Measurements from ENCODE around the gene SMAD5.
A peak's percentile ranks its signal among the peaks of the same experiment; 100 is the strongest.

Gene SMAD5

DNA sequence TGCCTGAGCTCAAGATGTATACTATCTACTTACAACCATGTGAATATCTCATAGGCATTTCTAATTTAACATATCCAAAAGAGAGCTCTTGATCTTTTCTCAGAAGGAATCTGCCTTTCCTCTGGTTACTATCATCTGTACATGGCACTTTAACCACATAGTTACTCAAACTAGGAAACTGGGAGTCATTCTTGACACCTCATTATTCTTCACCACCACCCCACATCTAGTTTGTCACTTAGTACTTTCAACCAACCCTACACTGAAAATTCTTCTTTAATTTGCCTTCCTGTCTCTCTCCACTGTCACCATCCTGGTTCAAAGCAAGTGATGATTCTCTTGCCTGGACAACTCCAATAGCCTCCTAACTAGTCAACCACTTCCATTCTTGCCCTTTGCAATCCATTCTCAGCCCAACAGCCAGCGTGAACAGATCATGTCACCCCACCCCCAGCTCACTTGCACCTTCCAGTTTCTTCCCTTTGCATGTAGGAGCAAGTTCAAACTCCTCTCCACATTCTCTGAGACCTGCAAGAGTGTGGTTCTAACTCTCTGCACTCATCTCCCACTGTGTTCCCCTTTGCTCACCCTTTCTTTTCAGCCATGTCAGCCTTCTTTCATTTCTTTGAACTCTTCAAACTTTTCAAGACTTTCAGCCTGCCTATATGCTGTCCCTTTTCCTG is 17.3 kb upstream of the SMAD5 start:
- no peak for DNase-seq

- no peak for DNase-seq
Measured at GRCh38 chr5:136120529-136120928, 12.1 kb upstream of the SMAD5 start.

- DNase-seq = no peak
Measured at GRCh38 chr5:136123236-136123768, 9.3 kb upstream of the SMAD5 start.

DNA sequence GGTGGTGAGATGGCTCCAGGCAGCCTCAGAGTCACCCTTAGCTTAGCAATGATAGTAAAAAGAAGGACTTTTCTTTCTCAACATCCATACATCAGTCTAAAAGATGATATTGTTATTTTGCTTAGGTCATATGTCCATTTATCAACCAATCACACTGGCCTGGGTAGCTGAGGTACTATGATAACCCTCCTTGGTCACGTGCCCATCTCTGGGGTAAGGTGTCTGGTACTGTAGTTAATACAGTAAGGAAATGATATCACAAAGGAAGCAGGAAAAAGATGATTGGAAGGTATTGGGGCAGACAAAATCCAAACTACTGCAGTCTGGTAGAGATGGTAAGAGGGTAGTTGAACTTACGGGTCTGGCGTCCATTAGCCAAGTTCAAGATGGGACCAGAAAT is 5.1 kb upstream of the SMAD5 start:
- no peak for DNase-seq

- no peak for DNase-seq
Measured at GRCh38 chr5:136128481-136128880, 4.2 kb upstream of the SMAD5 start.

DNA sequence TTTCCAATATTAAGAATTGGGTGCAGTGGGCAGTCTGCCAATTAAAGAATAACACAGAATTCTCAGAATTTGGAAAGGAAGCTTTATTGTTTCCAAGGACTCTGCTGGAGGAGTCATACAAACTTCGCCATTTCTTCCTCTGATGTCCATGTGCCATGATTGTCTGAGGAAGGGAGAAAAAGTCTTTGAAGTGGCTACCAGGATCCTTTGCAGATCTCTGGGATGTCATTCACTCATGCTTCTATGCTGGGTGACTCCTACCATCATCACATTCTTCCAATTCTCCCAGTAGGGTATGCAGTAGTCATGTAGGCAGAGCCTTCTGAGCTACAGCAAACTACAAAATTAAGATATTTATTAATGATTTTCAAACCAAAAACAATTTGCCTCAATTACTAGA is 3.2 kb upstream of the SMAD5 start:
- DNase-seq = no peak

- DNase-seq = no peak
Measured at GRCh38 chr5:136130581-136130980, 2.1 kb upstream of the SMAD5 start.

- DNase-seq = no peak
Measured at GRCh38 chr5:136132087-136132486, 558 bp upstream of the SMAD5 start.

GRCh38 chr5:136133222-136133921 is 727 bp downstream of the SMAD5 start:
- DNase-seq = peak; percentile 22

DNA sequence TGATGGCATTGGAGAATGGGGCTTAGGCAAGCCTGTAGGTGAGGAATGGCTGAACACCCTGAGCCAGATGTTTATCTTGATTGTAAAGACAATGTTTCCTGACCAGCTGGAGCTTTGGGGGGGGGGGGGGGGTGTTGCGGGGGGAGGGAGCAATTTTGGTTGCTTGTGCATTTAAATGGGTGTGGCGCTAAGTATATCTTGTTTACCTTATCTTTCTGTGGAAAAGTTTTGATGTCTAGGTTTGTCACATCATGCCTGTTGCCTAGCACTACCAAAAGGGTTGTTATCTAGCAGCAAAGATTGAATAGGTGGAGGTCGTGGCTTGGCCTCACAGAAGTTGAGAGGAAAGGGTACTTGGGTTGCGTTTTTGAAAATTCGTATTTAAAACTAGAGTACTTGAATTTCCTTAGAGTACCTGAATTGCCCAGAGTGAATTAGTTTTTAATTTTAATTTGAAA is 1.3 kb downstream of the SMAD5 start:
- DNase-seq = no peak

- DNase-seq = no peak
Measured at GRCh38 chr5:136134653-136135052, 2.0 kb downstream of the SMAD5 start.

- DNase-seq = no peak
Measured at GRCh38 chr5:136135536-136135935, 2.9 kb downstream of the SMAD5 start.

DNA sequence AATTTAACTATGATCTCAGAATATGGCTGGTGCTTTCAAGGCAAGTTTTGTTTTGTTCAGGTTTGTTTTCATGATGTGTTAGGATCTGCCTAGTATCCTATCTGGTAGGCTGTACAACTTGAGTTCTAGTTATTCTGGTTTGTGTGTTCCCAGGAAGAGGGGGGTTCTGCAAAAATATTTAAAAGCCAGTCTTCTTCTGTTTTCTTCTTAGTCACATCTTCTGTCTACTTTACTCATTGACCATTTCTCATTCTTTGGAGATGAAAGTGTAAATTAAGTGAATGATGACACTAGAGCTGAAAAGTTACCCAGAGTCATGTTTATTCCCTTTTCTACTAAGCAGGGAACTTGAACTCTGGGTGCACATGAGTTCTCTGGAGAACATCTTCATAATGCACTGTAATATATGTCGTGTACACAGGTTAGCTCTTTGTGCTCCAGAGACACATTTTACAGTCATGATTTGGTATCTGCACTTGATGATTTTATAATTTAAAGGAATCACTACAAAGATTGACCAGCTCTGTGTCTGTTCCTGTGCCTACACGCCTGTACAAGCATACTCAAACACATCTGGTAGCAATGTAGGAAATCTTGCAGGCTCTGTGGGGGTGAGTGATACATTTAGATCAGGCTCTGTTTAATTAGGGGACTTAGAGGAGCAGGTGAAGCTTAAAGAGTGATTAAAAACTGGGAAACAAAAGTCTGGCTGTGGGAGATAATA is 5.0 kb downstream of the SMAD5 start:
- DNase-seq = no peak

DNA sequence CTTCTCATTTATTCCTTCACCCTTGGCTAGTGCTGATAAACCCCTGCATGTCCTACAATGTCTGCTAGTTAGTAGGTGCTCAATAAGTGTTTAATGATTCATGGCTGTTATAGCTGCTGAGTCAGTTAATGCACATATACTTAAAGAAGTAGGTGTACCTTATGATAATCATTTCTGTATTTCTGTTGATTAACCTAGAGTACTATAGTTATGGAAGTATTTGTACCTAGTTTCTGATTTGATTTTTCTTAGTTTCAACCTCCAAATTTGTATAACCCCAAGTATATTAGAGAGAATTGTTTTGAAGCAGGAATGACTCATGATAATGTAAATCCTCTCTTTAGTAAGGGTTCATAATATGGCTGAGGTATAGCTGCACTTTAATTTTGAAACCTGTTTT is 8.9 kb downstream of the SMAD5 start:
- no peak for DNase-seq

DNA sequence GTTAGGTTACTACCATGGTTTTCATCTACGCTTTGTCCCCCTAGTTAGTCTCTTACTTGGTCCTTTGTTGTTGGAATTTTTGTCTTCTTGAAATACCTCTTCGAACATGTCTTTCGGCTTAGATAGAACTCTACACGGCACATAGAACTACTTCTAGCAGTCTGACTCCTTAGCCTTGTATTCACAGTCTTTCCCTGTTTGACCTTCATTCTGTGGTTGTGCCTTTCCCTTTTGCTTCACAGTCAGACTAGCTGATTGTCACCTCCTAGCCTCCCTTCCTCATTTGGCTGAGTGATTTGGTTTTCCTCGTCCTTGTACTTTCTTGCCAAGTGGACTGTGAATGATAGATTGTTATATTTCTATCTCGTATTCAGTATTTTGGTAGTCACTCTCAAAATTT is 10.7 kb downstream of the SMAD5 start:
- no peak for DNase-seq

- DNase-seq = no peak
Measured at GRCh38 chr5:136143763-136144162, 11.1 kb downstream of the SMAD5 start.

- no peak for DNase-seq
Measured at GRCh38 chr5:136145030-136145429, 12.4 kb downstream of the SMAD5 start.

DNA sequence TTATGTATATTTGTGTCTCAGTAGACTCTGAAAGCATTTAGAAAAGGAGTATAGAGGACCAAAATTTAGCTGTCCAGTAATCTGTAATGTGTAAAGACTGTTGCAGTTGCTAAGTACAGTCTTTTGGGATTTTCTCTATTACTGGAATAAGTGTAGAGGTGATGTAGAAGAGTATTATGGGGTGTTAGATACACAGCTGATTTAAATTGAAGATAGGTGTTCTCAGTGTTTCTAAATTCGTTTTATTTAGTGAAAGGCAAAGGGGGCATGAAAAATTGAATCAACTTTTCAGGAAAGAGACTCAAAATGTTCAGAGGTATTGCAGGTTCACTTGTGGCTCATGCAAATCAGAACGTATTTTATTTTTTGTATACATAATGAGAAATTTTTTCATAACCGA is 13.6 kb downstream of the SMAD5 start:
- no peak for DNase-seq

GRCh38 chr5:136147632-136148031 is 15.0 kb downstream of the SMAD5 start:
- DNase-seq = no peak

GRCh38 chr5:136149891-136150290 is 17.2 kb downstream of the SMAD5 start:
- no peak for DNase-seq

DNA sequence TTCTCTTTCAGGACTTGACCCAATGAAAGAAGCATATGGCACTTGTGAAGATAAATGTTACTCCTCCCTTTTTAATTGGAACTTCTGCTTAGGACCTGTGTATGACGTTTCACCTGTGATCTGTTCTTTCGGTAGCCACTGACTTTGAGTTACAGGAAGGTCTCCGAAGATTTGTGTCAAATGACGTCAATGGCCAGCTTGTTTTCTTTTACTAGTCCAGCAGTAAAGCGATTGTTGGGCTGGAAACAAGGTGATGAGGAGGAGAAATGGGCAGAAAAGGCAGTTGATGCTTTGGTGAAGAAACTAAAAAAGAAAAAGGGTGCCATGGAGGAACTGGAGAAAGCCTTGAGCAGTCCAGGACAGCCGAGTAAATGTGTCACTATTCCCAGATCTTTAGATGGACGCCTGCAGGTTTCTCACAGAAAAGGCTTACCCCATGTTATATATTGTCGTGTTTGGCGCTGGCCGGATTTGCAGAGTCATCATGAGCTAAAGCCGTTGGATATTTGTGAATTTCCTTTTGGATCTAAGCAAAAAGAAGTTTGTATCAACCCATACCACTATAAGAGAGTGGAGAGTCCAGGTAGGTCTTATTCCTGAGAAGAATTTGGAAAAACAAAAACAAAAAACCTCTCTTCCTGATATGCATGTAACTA is 21.1 kb downstream of the SMAD5 start:
- no peak for DNase-seq

- DNase-seq = no peak
Measured at GRCh38 chr5:136155078-136155477, 22.4 kb downstream of the SMAD5 start.

DNA sequence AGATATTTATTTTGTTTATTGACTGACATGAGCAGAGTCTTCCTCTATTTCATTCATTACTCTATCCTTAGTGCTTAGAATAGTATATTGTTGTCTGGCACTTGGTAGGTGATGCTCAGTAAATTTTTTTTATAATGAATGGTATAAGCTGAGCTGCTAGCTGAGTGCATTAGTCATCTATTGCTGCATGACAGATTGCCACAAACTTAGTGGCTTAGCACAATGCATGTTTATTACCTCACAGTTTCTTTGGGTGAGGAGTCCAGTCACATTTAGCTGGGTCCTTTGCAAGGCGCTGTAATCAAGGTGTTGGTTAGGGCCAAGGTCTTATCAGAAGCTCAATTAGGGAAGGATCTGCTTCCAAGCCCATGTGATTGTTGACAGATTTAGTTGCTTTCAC is 23.1 kb downstream of the SMAD5 start:
- DNase-seq = no peak
